Mucosa of rectum (tissue), 2 donors: ENCODE data around the gene SLC1A2.

Source experiments
- H3K27ac ChIP-seq, 2 donors: one replicate each; pipeline ENCODE4 v1.7.0; 2013; ENCODE audit warnings: inconsistent platforms in 2 of 2, low read depth in 2 of 2, low read length in 2 of 2
- H3K27me3 ChIP-seq, 2 donors: one replicate each; pipeline ENCODE4 v1.7.0; 2013; ENCODE audit warnings: low read length in 2 of 2; ENCODE audit not compliant: control insufficient read depth in 2 of 2, insufficient read depth in 2 of 2
- H3K36me3 ChIP-seq, 2 donors: one replicate each; pipeline ENCODE4 v1.7.0; 2013; ENCODE audit warnings: low read length in 2 of 2; ENCODE audit not compliant: control insufficient read depth in 2 of 2, insufficient read depth in 2 of 2
- H3K4me1 ChIP-seq, 2 donors: one replicate each; pipeline ENCODE4 v1.7.0; 2013; ENCODE audit warnings: low read length in 2 of 2, mild to moderate bottlenecking in 1 of 2; ENCODE audit not compliant: control insufficient read depth in 2 of 2, insufficient read depth in 2 of 2
- H3K4me3 ChIP-seq, 2 donors: one replicate each; pipeline ENCODE4 v1.7.0; 2013; ENCODE audit warnings: low read length in 2 of 2
- H3K9ac ChIP-seq, 2 donors: one replicate each; pipeline ENCODE4 v1.7.0; 2013; ENCODE audit warnings: low read length in 2 of 2, low read depth in 1 of 2, mild to moderate bottlenecking in 1 of 2
- H3K9me3 ChIP-seq, 2 donors: one replicate each; pipeline ENCODE4 v1.7.0; 2013; ENCODE audit warnings: low read length in 2 of 2; ENCODE audit not compliant: control insufficient read depth in 2 of 2
- donor health status: healthy.
- donor health status: Normal muscosa, but diverticular disease.

Gene SLC1A2

DNA sequence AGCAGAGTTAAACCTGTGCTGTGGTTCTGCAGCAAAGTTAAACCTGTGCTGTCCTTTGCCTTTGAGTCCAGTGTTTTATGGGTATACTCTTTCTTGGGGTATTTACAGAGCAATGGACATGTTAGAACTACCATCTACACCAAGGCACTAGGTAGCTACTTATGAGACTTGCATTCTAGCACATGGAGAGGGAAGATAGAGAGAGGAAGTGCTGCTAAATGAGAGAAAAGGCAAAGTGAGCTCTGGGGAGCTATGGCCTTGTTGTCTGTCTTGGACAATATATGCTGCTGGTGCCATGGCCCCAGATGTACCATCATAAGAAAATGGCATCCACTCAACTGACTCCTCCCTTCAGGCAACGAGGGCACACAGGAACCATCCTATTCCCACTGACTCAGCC lies 91.5 kb downstream of the SLC1A2 start:
- no peaks in the 10 kb centered on the region for H3K27me3 ChIP-seq
- H3K4me1 ChIP-seq = no peaks in the 10 kb centered on the region
- H3K4me3 ChIP-seq = no peak overlapping the region
- H3K36me3 ChIP-seq = no peaks in the 10 kb centered on the region
- no peak overlapping the region for H3K27ac ChIP-seq
- no peak overlapping the region for H3K9ac ChIP-seq
- H3K9me3 ChIP-seq = no peaks in the 10 kb centered on the region

DNA sequence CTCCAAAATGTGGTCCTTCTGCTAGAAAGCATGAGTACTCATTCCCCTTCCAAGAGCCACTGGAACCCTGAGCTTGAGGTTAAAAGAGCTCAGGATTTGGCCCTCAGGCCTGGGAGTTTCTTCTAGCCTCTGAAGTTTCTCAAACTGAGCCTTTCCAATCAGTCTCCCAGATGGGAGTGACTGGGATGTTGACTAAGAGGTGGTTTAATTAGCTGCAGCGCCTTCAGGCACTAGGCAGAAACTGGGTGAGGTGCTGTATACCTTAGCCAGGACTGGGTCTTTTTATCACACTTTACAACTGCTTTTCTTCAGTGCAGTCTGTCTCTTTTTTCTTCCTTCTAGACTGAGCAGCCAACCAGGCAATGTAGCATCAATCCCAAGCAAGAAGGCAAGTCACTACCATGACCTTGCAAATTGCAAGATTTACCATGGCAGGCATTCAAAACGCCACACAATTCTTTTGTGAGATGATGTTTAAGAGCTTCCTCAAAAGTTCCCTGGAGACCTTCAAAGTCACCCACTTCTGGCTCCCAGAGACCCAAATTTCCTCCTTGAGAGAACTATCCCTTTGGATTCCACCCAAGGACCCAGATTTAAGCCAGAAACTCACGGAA lies 93.0 kb downstream of the SLC1A2 start:
- Histone ChIP-seq H3K4me3 (no peak overlapping the region), H3K4me1 (no peaks in the 10 kb centered on the region), H3K9ac (no peak overlapping the region), H3K27me3 (no peaks in the 10 kb centered on the region), H3K9me3 (no peaks in the 10 kb centered on the region), H3K36me3 (no peaks in the 10 kb centered on the region), H3K27ac (no peak overlapping the region)

DNA sequence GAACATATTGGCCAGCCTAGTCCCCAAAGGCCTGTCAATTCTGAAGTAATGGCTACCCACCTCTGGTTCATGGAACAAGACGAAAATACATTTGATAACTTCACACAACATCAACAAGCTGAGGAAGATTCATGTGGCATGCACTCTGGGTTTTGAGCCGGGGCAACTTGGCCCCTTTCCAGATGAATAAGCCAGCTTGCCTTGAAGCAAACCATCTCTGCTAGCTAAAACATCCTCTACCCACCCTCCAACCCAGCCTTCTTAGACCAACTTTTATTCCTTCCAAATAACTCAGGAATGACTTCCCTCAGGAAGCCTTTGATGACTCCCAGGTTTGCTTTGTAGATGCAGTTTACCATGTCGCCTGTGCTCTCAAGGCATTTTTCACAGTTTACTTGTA lies 94.4 kb downstream of the SLC1A2 start:
- Histone ChIP-seq H3K27ac (no peak overlapping the region), H3K9ac (no peak overlapping the region), H3K9me3 (no peaks in the 10 kb centered on the region), H3K36me3 (no peaks in the 10 kb centered on the region), H3K4me1 (no peaks in the 10 kb centered on the region), H3K27me3 (no peaks in the 10 kb centered on the region), H3K4me3 (no peak overlapping the region)

DNA sequence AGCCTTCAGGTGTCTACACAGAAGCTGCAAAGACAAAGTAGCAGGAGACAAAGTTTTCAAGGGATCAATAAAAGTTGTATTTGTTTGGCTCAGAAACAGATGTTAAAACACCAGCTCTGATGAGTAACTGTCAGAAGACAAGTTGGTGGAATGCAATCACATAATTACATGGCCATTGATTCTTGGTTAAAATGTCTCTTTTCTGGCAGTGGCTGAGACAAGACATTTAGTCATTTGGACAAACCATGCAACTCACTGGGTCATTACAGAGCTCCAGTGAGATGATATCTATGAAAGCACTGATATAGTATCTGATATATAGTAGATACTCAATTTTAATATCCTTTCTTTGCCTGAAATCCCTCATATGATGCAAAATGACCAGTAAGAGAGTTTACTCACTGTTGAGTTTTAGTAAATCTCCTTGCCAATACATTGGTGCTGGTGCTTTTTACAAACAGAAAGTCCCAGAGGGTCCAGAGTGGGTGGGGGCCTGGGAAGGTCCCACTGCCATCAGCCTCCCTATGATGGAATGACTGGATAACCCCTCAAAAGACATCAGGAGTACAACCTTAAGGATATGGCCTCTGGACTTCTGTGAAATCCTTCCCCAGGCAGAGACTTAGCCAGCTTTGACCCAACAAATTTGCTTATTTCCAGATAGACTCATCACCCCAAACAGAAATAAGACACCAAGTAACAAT lies 95.0 kb downstream of the SLC1A2 start:
- H3K4me1 ChIP-seq = no peaks in the 10 kb centered on the region
- no peaks in the 10 kb centered on the region for H3K36me3 ChIP-seq
- no peaks in the 10 kb centered on the region for H3K9me3 ChIP-seq
- H3K27ac ChIP-seq = no peak overlapping the region
- no peak overlapping the region for H3K9ac ChIP-seq
- H3K27me3 ChIP-seq = no peaks in the 10 kb centered on the region
- H3K4me3 ChIP-seq = no peak overlapping the region

DNA sequence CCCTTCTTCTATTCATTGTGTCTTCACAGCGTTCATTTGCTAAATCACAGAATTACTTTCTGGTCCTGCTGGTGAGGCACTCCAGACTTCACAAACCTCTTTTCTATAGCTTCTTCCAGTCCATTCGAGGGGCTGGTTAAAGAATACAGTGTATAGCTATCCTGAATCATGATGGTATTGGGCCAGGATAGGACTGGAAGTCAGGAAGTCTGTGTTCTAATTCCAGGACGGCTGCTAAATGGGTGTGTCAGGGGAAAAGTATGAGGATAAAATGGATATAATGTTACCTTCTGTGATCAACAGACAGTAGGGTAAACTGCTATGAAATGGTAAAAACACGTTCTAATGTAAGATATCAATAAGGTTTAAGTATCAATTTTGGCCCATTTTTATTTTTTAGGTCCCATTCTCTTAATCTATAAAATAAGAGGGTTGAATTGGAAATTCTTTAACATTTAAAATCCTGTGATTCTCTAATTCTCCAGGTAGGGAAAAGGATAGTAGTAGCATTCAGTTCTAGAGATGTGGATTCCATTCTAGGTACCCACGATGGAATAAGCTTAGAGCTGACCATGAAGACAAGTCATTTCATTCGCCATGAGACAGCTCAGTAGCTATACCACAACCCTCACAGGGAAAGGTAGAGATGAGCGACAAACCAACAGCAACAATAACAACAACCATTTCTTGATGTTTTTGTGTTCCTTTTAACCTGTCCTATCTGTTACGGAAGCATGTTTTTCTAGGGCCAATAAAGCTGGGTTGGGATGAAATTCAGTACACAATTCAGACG lies 96.1 kb downstream of the SLC1A2 start:
- no peak overlapping the region for H3K9ac ChIP-seq
- no peaks in the 10 kb centered on the region for H3K9me3 ChIP-seq
- H3K4me3 ChIP-seq = no peak overlapping the region
- no peaks in the 10 kb centered on the region for H3K4me1 ChIP-seq
- H3K27me3 ChIP-seq = no peaks in the 10 kb centered on the region
- no peak overlapping the region for H3K27ac ChIP-seq
- no peaks in the 10 kb centered on the region for H3K36me3 ChIP-seq

DNA sequence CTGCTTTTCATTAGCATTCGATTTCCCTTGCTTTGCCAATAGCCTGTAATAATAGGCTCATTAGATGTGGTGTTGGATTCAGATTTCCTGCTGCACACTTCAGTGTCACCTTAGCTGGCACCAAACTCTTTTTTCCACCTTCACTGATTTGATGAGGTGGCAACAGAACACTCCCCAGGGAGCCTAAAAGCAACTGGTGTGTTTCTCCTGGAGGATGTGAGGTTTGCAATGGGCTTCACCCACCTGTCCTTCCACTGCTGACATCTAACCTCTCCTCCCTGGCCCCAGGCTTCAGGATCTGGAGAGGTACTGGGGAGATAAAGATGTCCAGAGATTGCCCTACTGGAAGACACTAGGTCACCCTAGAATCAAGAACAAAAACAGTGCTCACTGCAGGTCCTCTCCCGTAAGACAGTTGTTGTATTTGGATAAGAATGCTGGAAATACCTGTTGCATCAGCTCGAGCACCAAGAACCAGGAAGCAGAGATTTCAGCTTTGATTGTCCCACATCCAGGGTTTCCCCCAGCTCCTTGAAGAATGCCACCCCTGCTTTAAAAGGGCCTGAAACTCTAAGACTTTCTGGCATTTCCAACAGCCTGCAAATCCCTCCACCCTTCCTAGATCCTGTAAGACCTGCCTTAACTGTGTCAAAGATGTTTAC lies 96.9 kb downstream of the SLC1A2 start:
- Histone ChIP-seq H3K36me3 (no peaks in the 10 kb centered on the region), H3K9me3 (no peaks in the 10 kb centered on the region), H3K4me3 (no peak overlapping the region), H3K9ac (no peak overlapping the region), H3K27ac (no peak overlapping the region), H3K4me1 (no peaks in the 10 kb centered on the region), H3K27me3 (no peaks in the 10 kb centered on the region)

DNA sequence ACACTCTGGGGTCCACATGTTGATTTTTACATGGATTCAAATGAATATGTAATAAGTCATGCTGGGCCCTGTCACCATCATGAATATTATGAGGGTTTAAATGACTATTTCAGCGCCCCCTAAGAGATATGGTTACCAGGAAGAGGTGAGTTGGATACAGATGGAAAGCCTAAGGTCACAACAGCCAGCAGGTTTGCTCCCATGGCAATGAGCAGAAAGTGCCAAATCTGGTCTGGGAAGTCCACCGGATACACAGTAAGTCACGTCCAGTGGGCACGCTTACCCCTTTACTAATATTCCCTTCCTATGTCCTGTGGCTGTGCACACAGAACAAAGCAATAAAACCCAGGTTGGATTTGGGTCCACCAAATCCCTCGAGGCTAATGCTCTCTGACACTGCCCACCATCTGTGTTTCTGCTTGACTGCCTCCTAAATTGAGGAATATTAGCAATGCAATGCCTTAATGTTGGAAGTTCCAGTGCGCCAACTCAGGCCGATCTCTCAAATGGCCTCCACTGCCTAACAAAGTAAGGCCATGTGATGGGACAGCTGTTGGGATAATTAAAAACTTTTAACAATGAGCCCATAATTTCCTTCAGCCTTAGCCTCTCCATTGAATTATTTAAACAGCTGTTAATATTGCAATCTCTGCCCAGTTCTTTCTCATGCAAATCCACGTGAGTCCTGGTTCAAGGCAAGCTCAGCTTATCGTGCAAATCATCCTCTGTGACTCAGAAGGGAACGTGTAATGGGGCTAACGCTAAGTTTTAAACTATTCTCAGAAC lies 97.6 kb downstream of the SLC1A2 start:
- Histone ChIP-seq H3K4me1 (no peaks in the 10 kb centered on the region), H3K9me3 (no peaks in the 10 kb centered on the region), H3K27me3 (no peaks in the 10 kb centered on the region), H3K27ac (no peak overlapping the region), H3K4me3 (no peak overlapping the region), H3K9ac (no peak overlapping the region), H3K36me3 (no peaks in the 10 kb centered on the region)

DNA sequence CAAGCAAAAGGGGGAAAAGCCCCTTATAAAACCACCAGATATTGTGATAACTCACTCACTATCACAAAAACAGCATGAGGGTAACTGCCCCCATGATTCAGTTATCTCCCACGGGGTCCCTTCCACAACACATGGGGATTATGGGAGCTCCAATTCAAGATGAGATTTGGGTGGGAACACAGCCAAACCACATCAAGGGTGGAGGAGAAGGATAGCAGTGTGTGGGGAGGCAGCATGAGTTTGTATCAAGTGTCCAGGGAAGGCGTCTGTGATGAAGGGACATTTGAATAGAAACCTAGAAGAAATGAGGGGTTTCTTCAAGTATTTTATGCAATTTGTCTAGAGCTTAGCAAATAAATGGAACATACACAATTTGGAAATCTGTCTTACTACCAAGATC lies 98.2 kb downstream of the SLC1A2 start:
- Histone ChIP-seq H3K27me3 (no peaks in the 10 kb centered on the region), H3K36me3 (no peaks in the 10 kb centered on the region), H3K4me3 (no peak overlapping the region), H3K9ac (no peak overlapping the region), H3K27ac (no peak overlapping the region), H3K9me3 (no peaks in the 10 kb centered on the region), H3K4me1 (no peaks in the 10 kb centered on the region)

DNA sequence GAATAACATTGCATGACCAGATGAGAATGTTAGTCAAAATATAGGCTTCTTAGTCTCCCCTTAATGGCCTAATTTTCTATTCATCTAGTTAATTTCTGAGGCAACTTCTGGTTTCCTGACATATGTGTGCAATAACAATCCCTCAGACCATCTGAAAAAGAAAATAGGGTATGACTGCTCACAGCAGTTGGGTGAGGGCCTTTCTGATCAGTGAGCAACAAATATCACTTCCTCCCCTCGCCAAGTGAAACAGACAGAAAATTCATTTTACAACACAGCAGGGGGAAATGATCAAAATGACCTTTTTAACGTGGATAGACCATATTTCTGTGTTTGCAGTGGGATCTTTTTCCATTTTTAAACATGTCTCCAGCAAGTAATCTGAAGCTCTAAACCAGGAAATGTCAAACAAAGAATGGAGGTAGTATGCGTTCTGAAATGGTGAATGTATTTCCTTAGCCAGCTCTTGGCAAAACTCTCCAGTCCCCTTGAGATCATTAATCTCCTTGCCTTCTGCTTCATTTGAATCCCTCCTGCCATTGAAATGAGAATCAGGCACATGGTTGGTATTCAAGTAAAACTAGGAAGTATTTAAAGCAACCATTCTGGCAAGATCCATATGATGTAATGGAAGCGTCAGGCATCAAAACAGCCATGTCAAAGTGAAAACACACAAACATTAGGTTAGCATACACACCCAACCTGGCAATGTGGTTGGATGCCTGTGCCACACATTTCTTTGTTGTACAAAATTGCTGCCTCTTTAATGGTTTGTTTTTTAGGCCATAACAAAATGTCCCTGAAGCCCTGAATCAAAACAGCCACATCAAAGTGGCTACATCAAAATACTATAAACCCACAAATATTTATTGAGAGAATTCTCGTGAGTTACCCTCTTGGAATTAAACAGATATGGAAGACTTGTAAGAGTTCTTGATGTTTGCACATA lies 100.1 kb downstream of the SLC1A2 start:
- no peaks in the 10 kb centered on the region for H3K9me3 ChIP-seq
- no peaks in the 10 kb centered on the region for H3K36me3 ChIP-seq
- no peak overlapping the region for H3K4me3 ChIP-seq
- no peaks in the 10 kb centered on the region for H3K4me1 ChIP-seq
- H3K9ac ChIP-seq = no peak overlapping the region
- H3K27ac ChIP-seq = no peak overlapping the region
- no peaks in the 10 kb centered on the region for H3K27me3 ChIP-seq
